Psoas muscle (tissue), 8 donors: ENCODE data around the gene TM7SF2. TPM values are rescaled to one million over a fixed set of nuclear protein-coding genes. Genes with fewer than 3 reads are reported as not detected.

Experiments used
- ATAC-seq, 4 donors: fragments of 200-7000 bp; cut with Tn5 transposase; one replicate each; pipeline ENCODE4 v1.9.1; 2020; ENCODE audit warnings: moderate library complexity in 3 of 4, mild to moderate bottlenecking in 2 of 4
- DNase-seq, 2 donors: peaks; one replicate each; pipeline ENCODE4 v3.0.0-alpha.2; 2020
- H3K27ac ChIP-seq: fragments of 200-600 bp; one replicate; pipeline ENCODE4 v1.8.0; 2022
- H3K27me3 ChIP-seq, 3 donors: fragments of 200-600 bp in 1 of 3; one replicate each; pipeline versions ENCODE4 v1.6.1 to v1.8.0; 2013 to 2022; ENCODE audit warnings: low read length in 2 of 3, mild to moderate bottlenecking in 2 of 3, moderate library complexity in 1 of 3; ENCODE audit not compliant: insufficient read depth in 3 of 3
- H3K36me3 ChIP-seq, 2 donors: fragments of 200-600 bp in 1 of 2; one replicate each; pipeline versions ENCODE4 v1.6.1 to v1.8.0; 2013 to 2022; ENCODE audit warnings: low read depth in 1 of 2, mild to moderate bottlenecking in 1 of 2, moderate library complexity in 1 of 2; ENCODE audit not compliant: insufficient read depth in 1 of 2
- H3K4me1 ChIP-seq: fragments of 200-600 bp; one replicate; pipeline ENCODE4 v1.8.0; 2022
- H3K4me3 ChIP-seq: fragments of 200-600 bp; one replicate; pipeline ENCODE4 v1.8.0; 2022; ENCODE audit warnings: mild to moderate bottlenecking
- H3K9me3 ChIP-seq: fragments of 200-600 bp; one replicate; pipeline ENCODE4 v1.8.0; 2022
- WGBS, 3 donors: extraction: QIAGEN DNeasy Blood & Tissue Kit; methylation state at CpG; one replicate each; pipeline versions ENCODE4 v1.1.6 to v1.1.7; 2013; 5-methylcytosine and 5-hydroxymethylcytosine counted together
- intact Hi-C, 2 donors: fragments of 100-400 bp; cut with DNase I; formaldehyde crosslinking; loops; one replicate each; pipeline versions ENCODE4 v1.11.0 to v1.14.2; 2022
- polyA plus RNA-seq, 3 donors: library from polyadenylated mRNA; stranded (reverse); fragments of 200-250 nt; gene quantifications; one replicate each; pipeline ENCODE4 v1.2.3, GENCODE V29; 2013
- total RNA-seq, 4 donors: library from RNA; stranded (reverse); fragmentation: NEBNext Ultra II Directional in 2 of 4; extraction: Animal tissue kit (Norgen Biotek cat#: 25700) in 2 of 4; gene quantifications; one replicate each; pipeline versions ENCODE4 v1.2.1 to v1.2.4, GENCODE V29; 2021 to 2023
- TF ChIP-seq, protein P1 (sequence below): fragments of 200-600 bp; IDR thresholded peaks from one replicate; pipeline ENCODE4 v1.8.0; 2022; ENCODE audit warnings: antibody characterized with exemption
- donor health status: healthy with polysubstance abuse.
- donor health status: DM: no; HTN: no; CAD: no; lungs with moderate emphysema.
- donor health status: Bipolar disorder and iron deficiency.
- donor health status: healthy.
- donor health status: DM: yes; HTN: yes; CAD: no.
- donor health status: DM: no; HTN: no; CAD: no.
- donor health status: DM: no; HTN: no; CAD: no.
- donor health status: DM: yes; HTN: yes; CAD: no.

Gene TM7SF2
- total and polyA plus RNA-seq, 7 donors: 3.2 to 13.5 (median 6.5) TPM

DNA sequence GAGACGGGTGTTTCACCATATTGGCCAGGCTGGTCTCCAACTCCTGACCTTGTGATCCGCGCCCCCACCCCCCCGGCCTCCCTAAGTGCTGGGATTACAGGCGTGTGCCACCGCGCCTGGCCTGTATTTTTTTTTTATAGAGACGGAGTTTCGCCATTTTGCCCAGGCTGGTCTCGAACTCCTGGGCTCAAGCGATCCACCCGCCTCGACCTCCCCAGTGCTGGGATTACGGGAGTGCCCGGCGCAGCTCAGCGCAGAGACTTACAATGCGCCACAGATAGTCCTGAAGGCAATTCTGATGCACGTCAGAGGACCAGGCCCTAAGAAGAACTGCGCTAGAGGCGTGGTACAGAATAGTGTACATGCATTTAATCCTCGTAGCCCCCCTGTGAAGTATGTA lies 16.2 kb upstream of the TM7SF2 start:
- DNase-seq: no peak
- no peak for ATAC-seq
- TF ChIP-seq, protein P1, sequence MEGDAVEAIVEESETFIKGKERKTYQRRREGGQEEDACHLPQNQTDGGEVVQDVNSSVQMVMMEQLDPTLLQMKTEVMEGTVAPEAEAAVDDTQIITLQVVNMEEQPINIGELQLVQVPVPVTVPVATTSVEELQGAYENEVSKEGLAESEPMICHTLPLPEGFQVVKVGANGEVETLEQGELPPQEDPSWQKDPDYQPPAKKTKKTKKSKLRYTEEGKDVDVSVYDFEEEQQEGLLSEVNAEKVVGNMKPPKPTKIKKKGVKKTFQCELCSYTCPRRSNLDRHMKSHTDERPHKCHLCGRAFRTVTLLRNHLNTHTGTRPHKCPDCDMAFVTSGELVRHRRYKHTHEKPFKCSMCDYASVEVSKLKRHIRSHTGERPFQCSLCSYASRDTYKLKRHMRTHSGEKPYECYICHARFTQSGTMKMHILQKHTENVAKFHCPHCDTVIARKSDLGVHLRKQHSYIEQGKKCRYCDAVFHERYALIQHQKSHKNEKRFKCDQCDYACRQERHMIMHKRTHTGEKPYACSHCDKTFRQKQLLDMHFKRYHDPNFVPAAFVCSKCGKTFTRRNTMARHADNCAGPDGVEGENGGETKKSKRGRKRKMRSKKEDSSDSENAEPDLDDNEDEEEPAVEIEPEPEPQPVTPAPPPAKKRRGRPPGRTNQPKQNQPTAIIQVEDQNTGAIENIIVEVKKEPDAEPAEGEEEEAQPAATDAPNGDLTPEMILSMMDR: no peak
- peak overlapping the region; percentile 93 for H3K4me3 ChIP-seq
- peak overlapping the region; percentile 96 for H3K27ac ChIP-seq
- H3K9me3 ChIP-seq: no peaks in the 10 kb centered on the region
- intact Hi-C loops: no loop called here
- H3K4me1 ChIP-seq: peaks cover 25% of the 10 kb centered on the region
- WGBS, 3 donors: 70 to 77% (median 77%) methylated on average over 22 of the region's 22 CpGs
- H3K27me3 ChIP-seq: no peaks in the 10 kb centered on the region
- H3K36me3 ChIP-seq: peaks cover 0 to 19% of the 10 kb centered on the region in 2 donors

DNA sequence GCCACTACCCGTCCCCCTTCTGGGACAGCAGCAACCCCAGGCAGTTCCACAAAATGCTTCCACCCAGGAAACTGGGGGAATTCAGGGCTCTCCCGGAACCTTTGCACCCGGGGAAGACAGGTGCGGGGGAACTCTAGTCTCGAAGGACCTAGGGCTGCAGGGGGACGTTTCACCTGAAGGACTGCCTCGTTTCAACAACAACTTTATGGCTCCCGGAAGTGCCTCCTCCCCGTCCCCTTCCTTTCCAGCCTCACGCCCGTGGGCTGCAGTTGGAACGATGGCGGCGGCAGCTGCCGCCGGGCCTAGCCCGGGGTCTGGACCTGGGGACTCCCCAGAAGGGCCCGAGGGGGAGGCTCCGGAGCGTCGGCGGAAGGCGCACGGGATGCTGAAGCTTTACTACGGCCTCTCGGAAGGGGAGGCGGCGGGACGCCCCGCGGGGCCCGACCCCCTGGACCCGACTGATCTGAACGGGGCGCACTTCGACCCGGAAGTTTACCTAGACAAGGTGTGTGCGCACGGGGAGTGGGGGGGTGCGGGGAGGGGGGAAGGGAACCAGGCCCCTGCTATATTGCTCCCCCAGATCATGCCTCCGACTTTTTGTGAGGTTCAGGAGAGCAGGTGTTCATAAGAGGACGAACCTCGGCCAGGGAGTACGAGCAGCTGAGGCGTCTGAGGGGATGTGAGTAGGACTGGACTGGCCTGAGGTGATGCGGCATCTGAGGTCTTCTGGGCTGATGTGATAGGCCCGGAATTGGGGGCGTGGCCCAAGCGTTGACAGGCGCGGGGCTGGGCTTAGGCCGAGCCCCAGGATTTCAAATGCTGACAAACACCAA lies 15.5 kb upstream of the TM7SF2 start, which contains the start of gene VPS51:
VPS51 (plus strand) TSS at position 241 of the 833 bp plus-strand sequence; CDS start at position 278, 37 bp downstream.
- peak; percentile 88 to 92 for DNase-seq
- peaks cover 0 to 19% of the 10 kb centered on the region in 2 donors for H3K36me3 ChIP-seq
- H3K27ac ChIP-seq: peak within 1 kb of the TSS; percentile 96
- peak within 1 kb of the TSS; percentile 93 for H3K4me3 ChIP-seq
- 0 to 1% (median 0%) methylated on average over 46 to 52 of the region's 52 CpGs for WGBS, 3 donors
- intact Hi-C loops: loop anchor here in 1 of 2 donors (1.0 kb wide), 1 partner anchor 12 kb away; the partner anchor contains the start of genes CDCA5 and ZFPL1
- TF ChIP-seq, protein P1: no peak
- ATAC-seq: peak; percentile 91 to 94 (median 93)
- H3K27me3 ChIP-seq: no peaks in the 10 kb centered on the region
- peaks cover 25% of the 10 kb centered on the region for H3K4me1 ChIP-seq
- H3K9me3 ChIP-seq: no peaks in the 10 kb centered on the region

DNA sequence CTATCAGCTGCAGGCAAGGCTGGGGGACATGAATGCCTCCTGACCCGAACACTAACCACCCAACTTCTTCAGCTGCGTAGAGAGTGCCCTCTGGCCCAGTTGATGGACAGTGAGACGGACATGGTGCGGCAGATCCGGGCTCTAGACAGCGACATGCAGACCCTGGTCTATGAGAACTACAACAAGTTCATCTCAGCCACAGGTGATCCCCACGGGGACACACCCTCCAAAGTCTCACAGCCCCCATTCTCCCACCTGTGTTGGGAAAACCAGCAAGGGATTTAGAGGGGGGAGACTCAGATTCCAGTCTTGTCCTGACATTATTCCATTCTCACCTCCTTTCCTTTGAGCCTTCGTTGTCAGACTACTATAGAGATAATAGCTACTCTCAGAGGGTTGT lies 14.7 kb upstream of the TM7SF2 start:
- Histone ChIP-seq H3K9me3 (no peaks in the 10 kb centered on the region), H3K36me3 (peaks cover 0 to 19% of the 10 kb centered on the region in 2 donors), H3K27ac (peak overlapping the region; percentile 96), H3K27me3 (no peaks in the 10 kb centered on the region), H3K4me1 (peaks cover 25% of the 10 kb centered on the region), H3K4me3 (peak overlapping the region; percentile 93)
- TF ChIP-seq, protein P1: no peak
- intact Hi-C loops: loop anchor here in 1 of 2 donors (1.0 kb wide), 1 partner anchor 13 kb away; the partner anchor contains the start of genes CDCA5 and ZFPL1
- 32 to 39% (median 37%) methylated on average over 8 of the region's 8 CpGs for WGBS, 3 donors
- ATAC-seq (peak in 2 of 4 donors; percentile 1 to 2), DNase-seq (no peak)

DNA sequence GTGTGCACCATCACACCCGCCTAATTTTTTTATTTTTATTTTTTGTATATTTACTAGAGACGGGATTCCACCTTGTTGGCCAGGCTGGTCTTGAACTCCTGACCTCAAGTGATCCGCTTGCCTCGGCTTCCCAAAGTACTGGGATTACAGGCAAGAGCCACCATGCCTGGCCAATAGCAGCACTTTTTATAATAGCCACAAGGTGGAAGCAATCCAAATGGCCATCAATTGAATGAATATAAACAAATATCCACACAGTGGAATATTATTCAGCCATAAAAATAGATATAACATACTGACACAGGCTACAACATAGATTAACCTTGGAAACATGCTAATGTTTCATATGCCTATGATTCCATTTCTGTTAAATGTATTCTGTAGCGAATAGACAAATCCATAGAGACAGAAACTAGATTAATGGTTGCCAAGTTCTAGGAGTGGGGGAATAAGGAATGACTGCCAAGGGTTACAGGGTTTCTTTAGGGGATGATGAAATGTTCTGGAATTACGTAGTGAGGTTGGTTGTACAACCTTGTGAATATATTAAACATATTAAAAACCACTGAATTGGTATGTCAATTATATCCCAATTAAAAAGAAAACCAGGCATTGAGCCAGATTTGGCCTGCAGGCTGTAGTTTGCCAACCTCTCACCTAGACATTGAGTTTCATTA lies 10.9 kb upstream of the TM7SF2 start:
- H3K4me1 ChIP-seq: peaks cover 41% of the 10 kb centered on the region
- no peak overlapping the region for H3K4me3 ChIP-seq
- no peaks in the 10 kb centered on the region for H3K27me3 ChIP-seq
- no peak for DNase-seq
- peaks cover 0 to 30% of the 10 kb centered on the region in 2 donors for H3K36me3 ChIP-seq
- intact Hi-C loops: no loop called here
- ATAC-seq: no peak
- H3K9me3 ChIP-seq: no peaks in the 10 kb centered on the region
- WGBS, 3 donors: 73 to 85% (median 77%) methylated on average over 6 of the region's 6 CpGs
- TF ChIP-seq, protein P1: no peak
- H3K27ac ChIP-seq: no peak overlapping the region
